T-cell (primary cell): ENCODE data around the gene MYADML2. TPM values are rescaled to one million over a fixed set of nuclear protein-coding genes. Genes with fewer than 3 reads are reported as not detected.

ENCODE experiments used
- ATAC-seq, 4 experiments: fragments of 200-7000 bp in 3 of 4; fragments of 150-1000 bp in 1 of 4; cut with Tn5 transposase; replicated peaks in 1 of 4; 1 replicate in 3 of 4; 2 replicates in 1 of 4; pipeline ENCODE4 v1.10.0; 2021; ENCODE audit warnings: moderate library complexity in 3 of 4, mild to moderate bottlenecking in 2 of 4, moderate number of reproducible peaks in 1 of 4
- CTCF ChIA-PET, 2 donors: fragments of 300-600 bp; sonication (Branson Sonifier 250); formaldehyde crosslinking; loops; one replicate each; lab custom pipeline; 2022; ENCODE audit warnings: antibody characterized with exemption in 2 of 2; lab: Charles Lee
- POLR2A ChIA-PET, 2 donors: fragments of 300-600 bp; sonication (Branson Sonifier 250); formaldehyde crosslinking; loops; one replicate each; lab custom pipeline; 2022; ENCODE audit warnings: antibody characterized with exemption in 2 of 2; lab: Charles Lee
- DNase-seq, 35 experiments: peaks; one replicate each; pipeline versions ENCODE4 v3.0.0 to v3.0.0-alpha.2; 2013 to 2023
- H3K27ac ChIP-seq: one replicate; pipeline ENCODE4 v1.5.1; 2013; ENCODE audit warnings: low read length
- H3K27me3 ChIP-seq, 2 experiments: replicated peaks in 1 of 2; 1 replicate in 1 of 2; 2 replicates in 1 of 2; pipeline versions ENCODE4 v1.6.1 to v1.7.0; 2013; ENCODE audit warnings: low read length in 1 of 2, mixed read lengths in 1 of 2; ENCODE audit not compliant: control insufficient read depth in 2 of 2, insufficient read depth in 2 of 2; ENCODE audit errors: extremely low read depth in 1 of 2
- H3K36me3 ChIP-seq, 2 donors: 1 replicate in 1 of 2; 2 replicates in 1 of 2; pipeline versions ENCODE4 v1.6.1 to v1.7.0; 2013; ENCODE audit warnings: low read length in 1 of 2; ENCODE audit not compliant: control insufficient read depth in 2 of 2, insufficient read depth in 1 of 2; ENCODE audit errors: extremely low read depth in 1 of 2
- H3K4me1 ChIP-seq, 2 experiments: 1 replicate in 1 of 2; 2 replicates in 1 of 2; pipeline versions ENCODE4 v1.6.1 to v1.7.0; 2013; ENCODE audit warnings: low read length in 2 of 2, mixed read lengths in 1 of 2; ENCODE audit not compliant: insufficient read depth in 2 of 2, control insufficient read depth in 1 of 2; ENCODE audit errors: extremely low read depth in 1 of 2
- H3K4me3 ChIP-seq, 2 donors: 1 replicate in 1 of 2; 2 replicates in 1 of 2; pipeline versions ENCODE4 v1.5.1 to v1.7.0; 2013; ENCODE audit warnings: mild to moderate bottlenecking in 2 of 2, low read length in 1 of 2, moderate library complexity in 1 of 2; ENCODE audit not compliant: control insufficient read depth in 1 of 2; ENCODE audit errors: extremely low read depth in 1 of 2
- H3K9me3 ChIP-seq: 2 replicates; pipeline ENCODE4 v1.7.0; 2013
- H3K27ac Mint-ChIP-seq, 2 donors: one replicate each; pipeline ENCODE4 v1.8.0; 2020 to 2021; ENCODE audit warnings: mild to moderate bottlenecking in 2 of 2, mixed read lengths in 2 of 2
- H3K27me3 Mint-ChIP-seq, 2 donors: one replicate each; pipeline ENCODE4 v1.8.0; 2021 to 2022; ENCODE audit warnings: mixed read lengths in 2 of 2
- H3K36me3 Mint-ChIP-seq: one replicate; pipeline ENCODE4 v1.8.0; 2021; ENCODE audit warnings: mixed read lengths
- H3K4me1 Mint-ChIP-seq, 3 donors: one replicate each; pipeline ENCODE4 v1.8.0; 2020 to 2022; ENCODE audit warnings: mixed read lengths in 3 of 3, mild to moderate bottlenecking in 1 of 3
- H3K4me3 Mint-ChIP-seq, 3 donors: one replicate each; pipeline ENCODE4 v1.8.0; 2020 to 2022; ENCODE audit warnings: mild to moderate bottlenecking in 3 of 3, mixed read lengths in 3 of 3, moderate library complexity in 3 of 3
- H3K9me3 Mint-ChIP-seq, 3 donors: one replicate each; pipeline ENCODE4 v1.8.0; 2020 to 2022; ENCODE audit warnings: mixed read lengths in 3 of 3
- WGBS: methylation state at CpG from one replicate; pipeline ENCODE4 v1.1.5; 2013; ENCODE audit warnings: missing lambda C conversion rate; ENCODE audit not compliant: insufficient coverage; 5-methylcytosine and 5-hydroxymethylcytosine counted together
- total RNA-seq, 35 experiments: library from RNA in 6 of 35; stranded (reverse) in 6 of 35; fragments of 120-200 nt in 1 of 35; gene quantifications; one replicate each; pipeline versions ENCODE4 v1.2.1 to v1.2.4 and lab custom pipeline; 2013 to 2026

MYADML2 gene
- total RNA-seq, 5 donors from 2014 or later (not counting 1 experiment from before 2014, with no cell fraction given): not detected

- Histone ChIP-seq H3K27ac (no peak overlapping the region), H3K4me1 (peaks cover 6 to 33% of the 10 kb centered on the region in 2 experiments), H3K4me3 (peak overlapping the region; percentile 21 to 38), H3K27me3 (peaks cover 5 to 75% of the 10 kb centered on the region in 2 experiments), H3K36me3 (no peaks in the 10 kb centered on the region), H3K9me3 (no peaks in the 10 kb centered on the region)
- Mint-ChIP-seq H3K9me3 (no peaks in the 10 kb centered on the region), H3K4me3 (peak overlapping the region in 2 of 3 donors; percentile 59 to 72), H3K36me3 (no peaks in the 10 kb centered on the region), H3K27me3 (peaks cover 0 to 37% of the 10 kb centered on the region in 2 donors), H3K4me1 (peaks cover 0 to 11% (median 0%) of the 10 kb centered on the region in 3 donors), H3K27ac (no peak overlapping the region)
- CTCF ChIA-PET: interaction anchor here (0.6 to 2.0 kb wide), 9 partner anchors 15 to 338 kb away, joined by 3 to 26 read pairs (median 4); partner anchors contain the start of genes CENPX (in 2 of the 2), DCXR (in 1 of the 2) and LRRC45 (in 1 of the 2)
- peak; percentile 93 to 97 (median 95) for ATAC-seq
- peak; percentile 45 to 95 (median 76) for DNase-seq
- 1% methylated on average over 112 of the region's 112 CpGs for WGBS
- POLR2A ChIA-PET: no interaction called here
Measured at GRCh38 chr17:81959362-81960129, 12.5 kb upstream of the MYADML2 start.

DNA sequence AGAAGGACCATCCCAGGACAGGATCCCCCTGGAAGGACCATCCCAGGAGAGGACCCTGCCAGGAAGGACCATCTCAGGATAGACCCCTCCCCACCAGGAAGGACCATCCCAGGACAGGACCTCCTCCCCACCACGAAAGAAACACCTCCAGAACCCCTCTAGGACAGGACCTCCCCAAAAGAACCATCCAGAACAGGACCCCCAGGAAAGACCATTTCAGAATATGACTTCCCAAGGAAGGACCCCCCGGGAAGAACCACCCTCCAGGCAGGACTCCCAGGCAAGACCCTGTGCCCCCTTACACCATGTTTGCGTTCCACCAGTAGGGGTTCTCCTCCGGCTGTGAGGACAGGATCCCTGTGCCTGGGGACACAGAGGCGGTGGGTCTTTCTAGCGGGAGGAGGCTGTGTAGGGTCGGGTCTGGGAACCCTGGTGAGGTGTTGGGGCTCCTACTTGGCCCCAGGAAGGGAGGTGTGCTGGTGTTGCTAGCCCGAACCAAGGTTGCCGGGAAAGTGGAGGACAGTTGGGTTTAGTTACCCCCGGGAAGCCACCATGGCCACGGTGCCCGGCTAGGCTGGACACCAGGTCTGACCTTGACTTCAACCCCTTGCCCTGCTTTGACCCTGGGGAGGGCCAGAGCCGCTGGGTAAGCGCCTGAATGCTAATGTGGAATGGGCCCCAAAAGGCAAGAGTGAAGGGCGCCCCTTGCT, 11.8 kb upstream of the MYADML2 start:
- H3K9me3 ChIP-seq: no peaks in the 10 kb centered on the region
- DNase-seq (no peak), ATAC-seq (no peak)
- Mint-ChIP-seq H3K4me3 (peak overlapping the region; percentile 51 to 72 (median 59)), H3K27ac (no peak overlapping the region), H3K27me3 (peaks cover 0 to 30% of the 10 kb centered on the region in 2 donors), H3K4me1 (peaks cover 0 to 10% (median 0%) of the 10 kb centered on the region in 3 donors), H3K36me3 (no peaks in the 10 kb centered on the region), H3K9me3 (no peaks in the 10 kb centered on the region)
- POLR2A ChIA-PET: no interaction called here
- peak overlapping the region in 1 of 2 donors; percentile 38 for H3K4me3 ChIP-seq
- H3K27me3 ChIP-seq: peaks cover 5 to 76% of the 10 kb centered on the region in 2 experiments
- H3K27ac ChIP-seq: no peak overlapping the region
- peaks cover 6 to 30% of the 10 kb centered on the region in 2 experiments for H3K4me1 ChIP-seq
- no peaks in the 10 kb centered on the region for H3K36me3 ChIP-seq
- 72% methylated on average over 13 of the region's 15 CpGs for WGBS
- CTCF ChIA-PET: interaction anchor here (0.6 to 2.0 kb wide), 6 partner anchors 16 to 339 kb away, joined by 4 to 26 read pairs (median 4); partner anchors contain the start of genes CENPX (in 2 of the 2), DCXR (in 1 of the 2) and LRRC45 (in 1 of the 2)

DNA sequence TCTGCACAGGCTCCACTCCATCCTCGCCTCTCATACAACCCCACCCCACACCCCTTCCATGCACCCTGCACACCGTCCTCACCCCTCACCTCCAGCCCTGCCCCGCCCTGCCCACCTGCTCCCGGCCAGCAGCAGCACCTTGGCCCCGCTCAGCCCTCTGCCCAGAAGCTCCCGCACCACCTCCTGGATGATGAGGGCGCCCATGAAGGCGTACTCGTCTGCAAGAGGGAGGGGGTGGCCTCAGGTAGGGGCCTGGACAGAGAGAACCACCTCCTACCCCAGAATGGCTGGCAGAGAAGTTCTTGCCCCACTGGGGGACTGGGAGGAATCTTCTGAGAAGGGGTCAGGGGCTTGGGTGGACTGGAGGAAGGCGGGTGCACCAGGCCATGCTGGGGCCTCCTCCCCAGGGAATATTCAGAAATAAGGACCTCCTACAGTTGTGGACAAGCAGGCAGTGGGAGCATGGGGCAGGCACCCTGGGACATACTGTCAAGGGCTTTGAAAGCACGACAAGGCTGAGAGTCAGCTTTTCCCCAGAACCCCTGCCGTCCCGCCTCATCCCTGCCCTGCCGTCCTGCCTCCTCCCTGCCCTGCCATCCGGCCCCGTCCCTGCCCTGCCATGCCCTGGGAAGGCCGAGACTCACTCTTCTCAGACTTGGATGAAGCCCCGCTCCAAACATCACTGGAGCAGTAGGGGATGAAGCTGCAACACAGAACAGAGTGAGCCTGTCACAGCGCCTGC, 10.8 kb upstream of the MYADML2 start:
- Histone ChIP-seq H3K27ac (no peak overlapping the region), H3K4me1 (peaks cover 7 to 22% of the 10 kb centered on the region in 2 experiments), H3K4me3 (no peak overlapping the region), H3K27me3 (peaks cover 5 to 67% of the 10 kb centered on the region in 2 experiments), H3K9me3 (no peaks in the 10 kb centered on the region), H3K36me3 (no peaks in the 10 kb centered on the region)
- WGBS: 85% methylated on average over 9 of the region's 19 CpGs
- Mint-ChIP-seq H3K27ac (no peak overlapping the region), H3K36me3 (no peaks in the 10 kb centered on the region), H3K4me1 (peaks cover 0 to 13% (median 0%) of the 10 kb centered on the region in 3 donors), H3K9me3 (no peaks in the 10 kb centered on the region), H3K4me3 (peak overlapping the region in 1 of 3 donors; percentile 72), H3K27me3 (peaks cover 0 to 22% of the 10 kb centered on the region in 2 donors)
- ChIA-PET POLR2A (no interaction called here), CTCF (no interaction called here)
- DNase-seq (no peak), ATAC-seq (no peak)

- no peak for ATAC-seq
- no peaks in the 10 kb centered on the region for H3K36me3 ChIP-seq
- peaks cover 11 to 25% of the 10 kb centered on the region in 2 experiments for H3K4me1 ChIP-seq
- Mint-ChIP-seq H3K36me3 (no peaks in the 10 kb centered on the region), H3K27me3 (peaks cover 0 to 17% of the 10 kb centered on the region in 2 donors), H3K4me3 (no peak overlapping the region), H3K4me1 (peaks cover 2 to 11% (median 4%) of the 10 kb centered on the region in 3 donors), H3K27ac (no peak overlapping the region), H3K9me3 (no peaks in the 10 kb centered on the region)
- no peaks in the 10 kb centered on the region for H3K9me3 ChIP-seq
- peaks cover 5 to 57% of the 10 kb centered on the region in 2 experiments for H3K27me3 ChIP-seq
- 92% methylated on average over 43 of the region's 45 CpGs for WGBS
- H3K4me3 ChIP-seq: no peak overlapping the region
- no peak for DNase-seq
- no peak overlapping the region for H3K27ac ChIP-seq
- CTCF ChIA-PET: no interaction called here
- POLR2A ChIA-PET: no interaction called here
Measured at GRCh38 chr17:81956607-81957589, 9.9 kb upstream of the MYADML2 start.

DNA sequence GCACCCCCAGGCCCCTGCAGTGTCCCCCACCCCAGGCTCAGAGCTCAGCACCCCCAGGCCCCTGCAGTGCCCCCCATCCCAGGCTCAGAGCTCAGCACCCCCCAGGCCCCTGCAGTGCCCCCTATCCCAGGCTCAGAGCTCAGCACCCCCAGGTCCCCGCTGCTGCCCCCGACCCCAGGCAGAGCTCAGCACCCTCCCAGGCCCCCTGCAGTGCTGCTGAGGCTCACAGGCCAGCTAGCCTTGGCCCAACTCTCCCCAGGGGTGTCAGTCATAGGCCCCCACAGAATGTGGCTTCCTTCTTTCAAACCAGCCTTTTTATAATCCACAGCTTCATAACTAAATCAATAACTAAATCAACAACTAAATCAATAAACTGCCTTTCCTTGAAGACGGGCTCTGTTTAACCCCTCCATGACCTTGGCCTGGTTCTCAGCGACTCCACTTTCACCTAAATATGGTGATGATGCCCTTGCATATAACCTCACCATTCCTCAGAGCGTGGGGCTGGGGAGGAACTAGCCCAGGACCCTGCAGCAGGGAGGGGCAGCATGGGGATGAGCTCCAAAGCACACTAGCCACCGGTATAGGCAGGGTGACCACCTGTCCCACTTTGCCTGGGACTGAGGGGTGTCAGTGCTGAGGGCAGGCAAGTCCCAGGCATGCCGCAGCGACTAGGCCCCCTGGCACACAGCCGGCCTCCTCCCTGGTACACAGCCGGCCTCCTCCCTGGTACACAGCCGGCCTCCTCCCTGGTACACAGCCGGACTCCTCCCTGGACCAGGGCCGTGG, 8.9 kb upstream of the MYADML2 start:
- Mint-ChIP-seq H3K4me3 (no peak overlapping the region), H3K27me3 (peaks cover 0 to 17% of the 10 kb centered on the region in 2 donors), H3K4me1 (peaks cover 2 to 14% (median 7%) of the 10 kb centered on the region in 3 donors), H3K27ac (no peak overlapping the region), H3K36me3 (no peaks in the 10 kb centered on the region), H3K9me3 (no peaks in the 10 kb centered on the region)
- ChIA-PET POLR2A (interaction anchor here in 1 of 2 donors (0.6 kb wide), 1 partner anchor 28 kb away, joined by 3 read pairs; no protein-coding TSS in a partner anchor), CTCF (interaction anchor here in 1 of 2 donors (0.6 kb wide), 1 partner anchor 284 kb away, joined by 4 read pairs; no protein-coding TSS in a partner anchor)
- ATAC-seq: no peak
- Histone ChIP-seq H3K4me3 (no peak overlapping the region), H3K9me3 (no peaks in the 10 kb centered on the region), H3K36me3 (no peaks in the 10 kb centered on the region), H3K4me1 (peaks cover 9 to 22% of the 10 kb centered on the region in 2 experiments), H3K27me3 (peaks cover 5 to 53% of the 10 kb centered on the region in 2 experiments), H3K27ac (no peak overlapping the region)
- no peak for DNase-seq
- 90% methylated on average over 10 of the region's 13 CpGs for WGBS
